ENCODE data around the gene P4HB. TPM values are rescaled to one million over a fixed set of nuclear protein-coding genes. Genes with fewer than 3 reads are reported as not detected.

Gene P4HB
- total RNA-seq, 1 donor from 2014 or later: 203 TPM

GRCh38 chr17:81907219-81908145, 47.1 kb upstream of the P4HB start:
- TF ChIP-seq EZH2phosphoT487 (IDR thresholded peaks at IDR 0.05) (no peak), CTCF (IDR thresholded peaks at IDR 0.05) (peak; percentile 4), EZH2 (IDR thresholded peaks at IDR 0.05) (no peak)

GRCh38 chr17:81906476-81907218, 46.3 kb upstream of the P4HB start:
- H3K9me3 Mint-ChIP-seq: no peaks in the 10 kb centered on the region
- no peak overlapping the region for H3K4me3 Mint-ChIP-seq
- Histone ChIP-seq H3K9ac (no peak overlapping the region), H2AFZ (replicated peaks) (no peak overlapping the region), H3K4me2 (no peak overlapping the region), H3K79me2 (ENCODE audit: low read depth) (no peaks in the 10 kb centered on the region), H3F3A (ENCODE audit: low read depth) (peaks cover 18% of the 10 kb centered on the region), H3K27me3 (peaks cover 37% of the 10 kb centered on the region), H3K36me3 (no peaks in the 10 kb centered on the region), H3K9me3 (ENCODE audit: low read depth) (no peaks in the 10 kb centered on the region), H3K4me1 (peaks cover 9% of the 10 kb centered on the region), H3K4me3 (no peak overlapping the region), H4K20me1 (ENCODE audit: low read depth) (peaks cover 23% of the 10 kb centered on the region), H3K27ac (no peak overlapping the region)
- peaks cover 9% of the 10 kb centered on the region for H3K4me1 Mint-ChIP-seq
- peaks cover 5% of the 10 kb centered on the region for H3K27me3 Mint-ChIP-seq (ENCODE audit: insufficient read depth, low read depth)
- DNase-seq (ENCODE audit: low spot score): no peak
- H3K36me3 Mint-ChIP-seq: no peaks in the 10 kb centered on the region
- TF ChIP-seq CTCF (IDR thresholded peaks at IDR 0.05) (peak; percentile 26), EZH2phosphoT487 (IDR thresholded peaks at IDR 0.05) (no peak), EZH2 (IDR thresholded peaks at IDR 0.05) (no peak)
- no peak overlapping the region for H3K27ac Mint-ChIP-seq

More at GRCh38 chr17:81907219-81908145, 47.1 kb upstream of the P4HB start:
- no peak overlapping the region for H3K9ac ChIP-seq
- DNase-seq (ENCODE audit: low spot score): no peak
- no peak overlapping the region for H2AFZ ChIP-seq (replicated peaks)
- no peak overlapping the region for H3K27ac ChIP-seq
- H3F3A ChIP-seq (ENCODE audit: low read depth): peaks cover 26% of the 10 kb centered on the region
- peaks cover 6% of the 10 kb centered on the region for H3K4me1 ChIP-seq
- Mint-ChIP-seq H3K27me3 (ENCODE audit: insufficient read depth, low read depth) (peaks cover 5% of the 10 kb centered on the region), H3K36me3 (no peaks in the 10 kb centered on the region), H3K4me3 (no peak overlapping the region), H3K4me1 (peaks cover 9% of the 10 kb centered on the region), H3K9me3 (no peaks in the 10 kb centered on the region), H3K27ac (no peak overlapping the region)
- peaks cover 29% of the 10 kb centered on the region for H3K27me3 ChIP-seq
- no peaks in the 10 kb centered on the region for H3K36me3 ChIP-seq
- peaks cover 28% of the 10 kb centered on the region for H4K20me1 ChIP-seq (ENCODE audit: low read depth)
- no peak overlapping the region for H3K4me2 ChIP-seq
- H3K79me2 ChIP-seq (ENCODE audit: low read depth): no peaks in the 10 kb centered on the region
- no peak overlapping the region for H3K4me3 ChIP-seq
- H3K9me3 ChIP-seq (ENCODE audit: low read depth): no peaks in the 10 kb centered on the region

GRCh38 chr17:81905993-81906392, 45.7 kb upstream of the P4HB start:
- H3K27me3 ChIP-seq: peaks cover 44% of the 10 kb centered on the region
- no peak overlapping the region for H3K4me3 ChIP-seq
- peaks cover 12% of the 10 kb centered on the region for H3K27me3 Mint-ChIP-seq (ENCODE audit: insufficient read depth, low read depth)
- no peak for DNase-seq (ENCODE audit: low spot score)
- H3K9me3 ChIP-seq (ENCODE audit: low read depth): no peaks in the 10 kb centered on the region
- H3K4me2 ChIP-seq: no peak overlapping the region
- TF ChIP-seq EZH2phosphoT487 (IDR thresholded peaks at IDR 0.05) (no peak), EZH2 (IDR thresholded peaks at IDR 0.05) (no peak), CTCF (IDR thresholded peaks at IDR 0.05) (no peak)
- no peak overlapping the region for H2AFZ ChIP-seq (replicated peaks)
- H3K27ac ChIP-seq: no peak overlapping the region
- H3K79me2 ChIP-seq (ENCODE audit: low read depth): no peaks in the 10 kb centered on the region
- H3F3A ChIP-seq (ENCODE audit: low read depth): peaks cover 19% of the 10 kb centered on the region
- no peak overlapping the region for H3K27ac Mint-ChIP-seq
- no peak overlapping the region for H3K9ac ChIP-seq
- H3K9me3 Mint-ChIP-seq: no peaks in the 10 kb centered on the region
- H3K4me1 ChIP-seq: peaks cover 11% of the 10 kb centered on the region
- peaks cover 12% of the 10 kb centered on the region for H3K4me1 Mint-ChIP-seq
- no peak overlapping the region for H3K4me3 Mint-ChIP-seq
- no peaks in the 10 kb centered on the region for H3K36me3 ChIP-seq
- H4K20me1 ChIP-seq (ENCODE audit: low read depth): peaks cover 26% of the 10 kb centered on the region
- H3K36me3 Mint-ChIP-seq: peaks cover 3% of the 10 kb centered on the region

Data from neural progenitor cell (in vitro differentiated cells).